ENCODE measurements around the gene SPO11.

SPO11 gene

GRCh38 chr20:57327820-57328219 lies 1.8 kb upstream of the SPO11 start:
- no peak for DNase-seq
- Histone ChIP-seq H3K27ac (no peak overlapping the region), H3K4me3 (no peak overlapping the region), H3K4me1 (no peaks in the 10 kb centered on the region), H3K9me3 (no peaks in the 10 kb centered on the region), H3K27me3 (peaks cover 0 to 40% of the 10 kb centered on the region in 2 donors), H3K36me3 (no peaks in the 10 kb centered on the region)
- intact Hi-C loops (cut with DNase I; ENCODE audit: low total_unique reads) = no loop called here
- TF ChIP-seq CTCF (IDR thresholded peaks at IDR 0.05) = no peak

- TF ChIP-seq CTCF (IDR thresholded peaks at IDR 0.05) = no peak
- Histone ChIP-seq H3K4me3 (no peak overlapping the region), H3K4me1 (no peaks in the 10 kb centered on the region), H3K36me3 (no peaks in the 10 kb centered on the region), H3K9me3 (no peaks in the 10 kb centered on the region), H3K27me3 (peaks cover 0 to 30% of the 10 kb centered on the region in 2 donors), H3K27ac (no peak overlapping the region)
- intact Hi-C loops (cut with DNase I; ENCODE audit: low total_unique reads) = no loop called here
- DNase-seq = no peak
These were observed 1.4 kb downstream of the SPO11 start for GRCh38 chr20:57330998-57331397.

- peaks cover 0 to 26% of the 10 kb centered on the region in 2 donors for H3K27me3 ChIP-seq
These were observed 2.8 kb downstream of the SPO11 start for GRCh38 chr20:57332105-57333089.

GRCh38 chr20:57335392-57335791 lies 5.8 kb downstream of the SPO11 start:
- Histone ChIP-seq H3K9me3 (no peaks in the 10 kb centered on the region), H3K4me3 (no peak overlapping the region), H3K36me3 (no peaks in the 10 kb centered on the region), H3K27me3 (peaks cover 0 to 23% of the 10 kb centered on the region in 2 donors), H3K27ac (no peak overlapping the region), H3K4me1 (no peaks in the 10 kb centered on the region)
- no peak for TF ChIP-seq CTCF (IDR thresholded peaks at IDR 0.05)
- no peak for DNase-seq
- intact Hi-C loops (cut with DNase I; ENCODE audit: low total_unique reads) = no loop called here

More at GRCh38 chr20:57332105-57333089, 2.8 kb downstream of the SPO11 start:
- Histone ChIP-seq H3K4me3 (no peak overlapping the region), H3K36me3 (no peaks in the 10 kb centered on the region), H3K27ac (no peak overlapping the region), H3K4me1 (no peaks in the 10 kb centered on the region), H3K9me3 (no peaks in the 10 kb centered on the region)
- TF ChIP-seq CTCF (IDR thresholded peaks at IDR 0.05) = no peak
- no peak for DNase-seq
- intact Hi-C loops (cut with DNase I; ENCODE audit: low total_unique reads) = no loop called here

GRCh38 chr20:57341663-57342062 lies 12.1 kb downstream of the SPO11 start:
- intact Hi-C loops (cut with DNase I; ENCODE audit: low total_unique reads) = loop anchor here (10.0 kb wide), 1 partner anchor 797 kb away; no protein-coding TSS in a partner anchor

More at GRCh38 chr20:57341663-57342062, 12.1 kb downstream of the SPO11 start:
- Histone ChIP-seq H3K4me1 (no peaks in the 10 kb centered on the region), H3K27ac (no peak overlapping the region), H3K9me3 (no peaks in the 10 kb centered on the region), H3K36me3 (no peaks in the 10 kb centered on the region), H3K4me3 (no peak overlapping the region), H3K27me3 (peaks cover 0 to 17% of the 10 kb centered on the region in 2 donors)
- DNase-seq = no peak
- no peak for TF ChIP-seq CTCF (IDR thresholded peaks at IDR 0.05)

All from tibial artery (tissue), 4 donors.